Measurements from ENCODE around the gene SSB. TPM values are rescaled to one million over a fixed set of nuclear protein-coding genes. Genes with fewer than 3 reads are reported as not detected.
"Not testable (repeated sequence)": the region's sequence is repeated elsewhere in the genome, so short reads cannot be mapped to it uniquely, and the experiment has no call there.

SSB gene
- total and polyA plus RNA-seq, 2 donors (not counting 1 experiment from before 2014, with no cell fraction given) = 17.7 to 81.3 TPM

DNA sequence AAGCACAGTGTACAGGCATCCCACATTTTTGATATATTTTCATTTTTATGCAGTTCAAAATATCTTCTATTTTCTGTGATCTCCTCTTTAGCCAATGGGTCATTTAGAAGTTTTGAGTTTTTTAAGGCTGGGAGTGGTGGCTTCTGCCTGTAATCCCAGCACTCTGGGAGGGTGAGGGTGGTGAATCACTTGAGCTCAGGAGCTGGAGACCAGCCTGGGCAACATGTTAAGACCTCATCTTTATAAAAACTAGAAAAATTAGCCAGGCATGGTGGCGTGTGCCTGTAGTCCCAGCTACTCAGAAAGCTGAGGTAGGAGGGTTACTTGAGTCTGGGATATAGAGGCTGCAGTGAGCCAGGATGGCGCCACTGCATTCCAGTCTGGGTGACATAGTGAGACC, 46.3 kb downstream of the SSB start:
- Mint-ChIP-seq H3K27me3 (no peaks in the 10 kb centered on the region), H3K4me3 (no peak overlapping the region), H3K9me3 (ENCODE audit: insufficient read depth) (peaks cover 3% of the 10 kb centered on the region), H3K4me1 (peaks cover 9% of the 10 kb centered on the region), H3K27ac (no peak overlapping the region)
- no peak for ATAC-seq (ENCODE audit: low read depth)
- Histone ChIP-seq H3K27me3 (replicated peaks in 1 of 4; ENCODE audit: control extremely low read depth in 1 of 4, control insufficient read depth in 3 of 4, insufficient read depth in 4 of 4, low read length in 3 of 4) (no peaks in the 10 kb centered on the region), H3K27ac (ENCODE audit: low read length in 2 of 2) (no peak overlapping the region), H3K4me1 (ENCODE audit: control insufficient read depth in 2 of 2, insufficient read depth in 2 of 2, low read length in 2 of 2) (no peaks in the 10 kb centered on the region), H3K9ac (ENCODE audit: low read length) (no peak overlapping the region), H3K79me2 (ENCODE audit: control insufficient read depth, insufficient read depth, low read length) (peaks cover 79% of the 10 kb centered on the region), H3K36me3 (replicated peaks in 1 of 2; ENCODE audit: control extremely low read depth in 1 of 2, control insufficient read depth in 1 of 2, extremely low read depth in 1 of 2, insufficient read depth in 2 of 2, low read length in 1 of 2) (no peaks in the 10 kb centered on the region), H3K9me3 (ENCODE audit: control extremely low read depth in 1 of 3, control insufficient read depth in 2 of 3, insufficient read depth in 1 of 3, low read length in 2 of 3) (peaks cover 0 to 4% (median 0%) of the 10 kb centered on the region in 3 donors), H2AFZ (ENCODE audit: insufficient read depth, low read depth, low read length, poor library complexity, severe bottlenecking) (no peak overlapping the region), H3K4me3 (ENCODE audit: control extremely low read depth in 1 of 5, extremely low read depth in 1 of 5, insufficient read depth in 1 of 5, low read depth in 2 of 5, low read length in 4 of 5) (no peak overlapping the region), H3K4me2 (replicated peaks; ENCODE audit: low read depth, low read length, poor library complexity, severe bottlenecking) (no peak overlapping the region), H4K20me1 (ENCODE audit: control insufficient read depth, insufficient read depth, low read length, poor library complexity, severe bottlenecking) (peaks cover 24% of the 10 kb centered on the region)
- ChIA-PET POLR2A (no interaction called here), CTCF (no interaction called here)
- intact Hi-C loops (cut with micrococcal nuclease) = no loop called here
- no peak for DNase-seq
- WGBS (ENCODE audit: insufficient coverage) = no CpG with 5 or more reads among the region's 2 CpGs
- TF ChIP-seq, protein P1, sequence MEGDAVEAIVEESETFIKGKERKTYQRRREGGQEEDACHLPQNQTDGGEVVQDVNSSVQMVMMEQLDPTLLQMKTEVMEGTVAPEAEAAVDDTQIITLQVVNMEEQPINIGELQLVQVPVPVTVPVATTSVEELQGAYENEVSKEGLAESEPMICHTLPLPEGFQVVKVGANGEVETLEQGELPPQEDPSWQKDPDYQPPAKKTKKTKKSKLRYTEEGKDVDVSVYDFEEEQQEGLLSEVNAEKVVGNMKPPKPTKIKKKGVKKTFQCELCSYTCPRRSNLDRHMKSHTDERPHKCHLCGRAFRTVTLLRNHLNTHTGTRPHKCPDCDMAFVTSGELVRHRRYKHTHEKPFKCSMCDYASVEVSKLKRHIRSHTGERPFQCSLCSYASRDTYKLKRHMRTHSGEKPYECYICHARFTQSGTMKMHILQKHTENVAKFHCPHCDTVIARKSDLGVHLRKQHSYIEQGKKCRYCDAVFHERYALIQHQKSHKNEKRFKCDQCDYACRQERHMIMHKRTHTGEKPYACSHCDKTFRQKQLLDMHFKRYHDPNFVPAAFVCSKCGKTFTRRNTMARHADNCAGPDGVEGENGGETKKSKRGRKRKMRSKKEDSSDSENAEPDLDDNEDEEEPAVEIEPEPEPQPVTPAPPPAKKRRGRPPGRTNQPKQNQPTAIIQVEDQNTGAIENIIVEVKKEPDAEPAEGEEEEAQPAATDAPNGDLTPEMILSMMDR (IDR thresholded peaks at IDR 0.05) = no peak

GRCh38 chr2:169848959-169849693, 50.5 kb downstream of the SSB start:
- H3K4me3 ChIP-seq (ENCODE audit: control extremely low read depth in 1 of 5, extremely low read depth in 1 of 5, insufficient read depth in 1 of 5, low read depth in 2 of 5, low read length in 4 of 5); CTCF ChIA-PET; H3K4me3 Mint-ChIP-seq; H3K4me1 ChIP-seq (ENCODE audit: control insufficient read depth in 2 of 2, insufficient read depth in 2 of 2, low read length in 2 of 2); H4K20me1 ChIP-seq (ENCODE audit: control insufficient read depth, insufficient read depth, low read length, poor library complexity, severe bottlenecking); H3K27ac ChIP-seq (ENCODE audit: low read length in 2 of 2); H3K4me2 ChIP-seq (replicated peaks; ENCODE audit: low read depth, low read length, poor library complexity, severe bottlenecking); POLR2A ChIA-PET; ATAC-seq (ENCODE audit: low read depth); H3K27me3 Mint-ChIP-seq; DNase-seq; H3K9ac ChIP-seq (ENCODE audit: low read length); intact Hi-C loops (cut with micrococcal nuclease); H3K9me3 Mint-ChIP-seq (ENCODE audit: insufficient read depth); H3K27ac Mint-ChIP-seq; H2AFZ ChIP-seq (ENCODE audit: insufficient read depth, low read depth, low read length, poor library complexity, severe bottlenecking); H3K27me3 ChIP-seq (replicated peaks in 1 of 4; ENCODE audit: control extremely low read depth in 1 of 4, control insufficient read depth in 3 of 4, insufficient read depth in 4 of 4, low read length in 3 of 4); H3K36me3 ChIP-seq (replicated peaks in 1 of 2; ENCODE audit: control extremely low read depth in 1 of 2, control insufficient read depth in 1 of 2, extremely low read depth in 1 of 2, insufficient read depth in 2 of 2, low read length in 1 of 2): not testable (repeated sequence)
- WGBS (ENCODE audit: insufficient coverage) = 100% methylated on average over 1 of the region's 8 CpGs
- Histone ChIP-seq H3K79me2 (ENCODE audit: control insufficient read depth, insufficient read depth, low read length) (peaks cover 62% of the 10 kb centered on the region), H3K9me3 (ENCODE audit: control extremely low read depth in 1 of 3, control insufficient read depth in 2 of 3, insufficient read depth in 1 of 3, low read length in 2 of 3) (peaks cover 0 to 13% (median 0%) of the 10 kb centered on the region in 3 donors)
- peaks cover 25% of the 10 kb centered on the region for H3K4me1 Mint-ChIP-seq

Data from B cell (primary cell).